ENCODE data around the gene TTC9B.
A peak's percentile ranks its signal among the peaks of the same experiment; 100 is the strongest.

Gene TTC9B

GRCh38 chr19:40217934-40218890 is at the start of gene TTC9B:
Gene TTC9B (minus strand): TSS chr19:40218384. CDS start chr19:40218381, 3 bp downstream.
- no peak within 1 kb of the TSS for H3K4me3 ChIP-seq (ENCODE audit: low read length)
- no peaks in the 10 kb centered on the region for H3K9me3 ChIP-seq (ENCODE audit: control insufficient read depth, low read length)
- H3K27me3 ChIP-seq (replicated peaks; ENCODE audit: control insufficient read depth, insufficient read depth, low read length) = peaks cover 18% of the 10 kb centered on the region
- DNase-seq (ENCODE audit: low read depth) = peak; percentile 53
- no peak within 1 kb of the TSS for H3K9ac ChIP-seq (ENCODE audit: low read length)
- no peaks in the 10 kb centered on the region for H3K36me3 ChIP-seq (ENCODE audit: control insufficient read depth, insufficient read depth, low read length, severe bottlenecking)
- H3K4me1 ChIP-seq (ENCODE audit: control insufficient read depth, insufficient read depth, low read length) = no peaks in the 10 kb centered on the region

DNA sequence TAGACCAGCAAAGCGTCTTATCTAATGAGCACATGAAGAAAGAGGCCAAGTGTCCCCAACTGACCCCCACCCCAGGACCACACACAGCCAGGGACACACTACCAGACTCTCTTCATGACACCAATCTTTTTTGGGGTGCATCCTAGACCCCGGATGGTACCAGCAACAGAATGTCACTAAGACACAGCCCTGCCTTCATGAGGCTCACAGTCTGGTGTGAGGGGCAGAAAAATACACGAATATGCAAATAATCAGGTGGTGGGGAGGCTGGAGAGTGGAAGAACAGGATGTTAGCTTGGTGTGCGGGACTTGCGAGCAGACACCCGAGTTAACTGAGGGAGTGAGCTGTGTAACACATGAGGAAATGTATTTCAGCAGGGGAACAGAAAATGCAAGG is 49.4 kb upstream of the TTC9B start:
- Histone ChIP-seq H3K9ac (ENCODE audit: low read length) (peak overlapping the region; percentile 62), H3K36me3 (ENCODE audit: control insufficient read depth, insufficient read depth, low read length, severe bottlenecking) (peaks cover 32% of the 10 kb centered on the region), H3K27me3 (replicated peaks; ENCODE audit: control insufficient read depth, insufficient read depth, low read length) (no peaks in the 10 kb centered on the region), H3K4me3 (ENCODE audit: low read length) (no peak overlapping the region), H3K4me1 (ENCODE audit: control insufficient read depth, insufficient read depth, low read length) (peaks cover 16% of the 10 kb centered on the region), H3K9me3 (ENCODE audit: control insufficient read depth, low read length) (no peaks in the 10 kb centered on the region)
- DNase-seq (ENCODE audit: low read depth) = no peak

DNA sequence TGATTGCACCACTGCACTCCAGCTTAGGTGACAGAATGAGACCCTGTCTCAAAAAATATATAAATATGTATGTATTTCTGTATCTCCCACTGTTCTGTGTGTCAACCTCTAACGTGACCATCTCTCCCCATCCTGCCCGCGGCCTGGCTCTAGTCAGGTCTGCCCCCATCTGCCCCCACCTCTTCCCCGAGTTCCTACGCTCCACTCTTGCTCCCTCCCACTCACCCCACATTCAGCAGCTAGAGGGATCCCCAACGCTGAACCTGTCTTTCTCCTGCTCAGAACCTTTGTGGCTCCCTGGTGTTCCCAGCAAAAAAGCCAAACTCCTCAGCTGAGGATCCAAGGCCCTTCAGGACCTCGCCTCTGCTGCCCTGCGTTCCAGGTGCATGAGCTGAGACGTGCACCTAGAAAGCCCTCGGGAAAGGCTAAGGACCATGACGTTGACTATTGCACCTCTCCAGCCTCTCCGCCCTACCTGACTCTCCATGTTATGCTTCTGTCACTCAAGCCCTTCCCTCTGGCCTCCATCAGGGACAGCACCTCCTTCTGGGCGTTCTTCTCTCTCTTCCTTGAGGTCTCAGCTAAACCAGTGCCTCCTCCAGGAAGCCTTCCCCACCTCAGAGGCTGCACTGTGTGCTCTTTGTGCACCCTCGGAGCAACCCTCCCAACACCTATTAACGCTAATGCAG is 48.9 kb upstream of the TTC9B start:
- Histone ChIP-seq H3K27me3 (replicated peaks; ENCODE audit: control insufficient read depth, insufficient read depth, low read length) (no peaks in the 10 kb centered on the region), H3K36me3 (ENCODE audit: control insufficient read depth, insufficient read depth, low read length, severe bottlenecking) (peaks cover 32% of the 10 kb centered on the region), H3K9me3 (ENCODE audit: control insufficient read depth, low read length) (no peaks in the 10 kb centered on the region), H3K4me3 (ENCODE audit: low read length) (no peak overlapping the region), H3K4me1 (ENCODE audit: control insufficient read depth, insufficient read depth, low read length) (peaks cover 16% of the 10 kb centered on the region), H3K9ac (ENCODE audit: low read length) (peak overlapping the region; percentile 62)
- DNase-seq (ENCODE audit: low read depth) = no peak

DNA sequence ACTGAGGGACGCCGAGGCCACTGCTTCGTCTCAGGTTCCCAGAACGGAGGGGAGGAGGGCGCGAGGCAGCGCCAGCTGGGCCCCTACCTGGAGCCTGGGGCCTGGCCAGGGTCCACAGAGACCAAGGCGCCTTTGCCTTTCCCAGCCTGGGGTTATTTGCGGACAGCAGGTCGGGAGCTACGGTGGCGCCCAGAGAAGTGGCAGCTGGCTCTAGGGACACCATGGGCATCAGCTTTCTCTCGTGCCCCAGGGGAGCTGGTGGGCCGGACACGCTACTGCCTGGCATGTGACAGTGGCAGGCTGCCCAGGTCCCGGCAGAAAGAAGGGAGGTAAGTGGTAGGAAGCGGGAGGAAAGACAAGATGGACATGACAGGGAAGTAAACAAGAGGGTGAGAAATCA is 47.9 kb upstream of the TTC9B start:
- Histone ChIP-seq H3K36me3 (ENCODE audit: control insufficient read depth, insufficient read depth, low read length, severe bottlenecking) (peaks cover 32% of the 10 kb centered on the region), H3K9ac (ENCODE audit: low read length) (no peak overlapping the region), H3K9me3 (ENCODE audit: control insufficient read depth, low read length) (no peaks in the 10 kb centered on the region), H3K4me3 (ENCODE audit: low read length) (no peak overlapping the region), H3K27me3 (replicated peaks; ENCODE audit: control insufficient read depth, insufficient read depth, low read length) (no peaks in the 10 kb centered on the region), H3K4me1 (ENCODE audit: control insufficient read depth, insufficient read depth, low read length) (peaks cover 16% of the 10 kb centered on the region)
- DNase-seq (ENCODE audit: low read depth) = no peak

- Histone ChIP-seq H3K4me1 (ENCODE audit: control insufficient read depth, insufficient read depth, low read length) (peaks cover 16% of the 10 kb centered on the region), H3K27me3 (replicated peaks; ENCODE audit: control insufficient read depth, insufficient read depth, low read length) (no peaks in the 10 kb centered on the region), H3K4me3 (ENCODE audit: low read length) (no peak overlapping the region), H3K36me3 (ENCODE audit: control insufficient read depth, insufficient read depth, low read length, severe bottlenecking) (peaks cover 32% of the 10 kb centered on the region), H3K9ac (ENCODE audit: low read length) (no peak overlapping the region), H3K9me3 (ENCODE audit: control insufficient read depth, low read length) (no peaks in the 10 kb centered on the region)
- DNase-seq (ENCODE audit: low read depth) = no peak
These were observed 47.5 kb upstream of the TTC9B start for GRCh38 chr19:40265763-40266099.

- no peaks in the 10 kb centered on the region for H3K27me3 ChIP-seq (replicated peaks; ENCODE audit: control insufficient read depth, insufficient read depth, low read length)
- peaks cover 28% of the 10 kb centered on the region for H3K36me3 ChIP-seq (ENCODE audit: control insufficient read depth, insufficient read depth, low read length, severe bottlenecking)
- DNase-seq (ENCODE audit: low read depth) = no peak
- H3K9ac ChIP-seq (ENCODE audit: low read length) = no peak overlapping the region
- H3K9me3 ChIP-seq (ENCODE audit: control insufficient read depth, low read length) = no peaks in the 10 kb centered on the region
- peaks cover 16% of the 10 kb centered on the region for H3K4me1 ChIP-seq (ENCODE audit: control insufficient read depth, insufficient read depth, low read length)
- H3K4me3 ChIP-seq (ENCODE audit: low read length) = no peak overlapping the region
These were observed 47.0 kb upstream of the TTC9B start for GRCh38 chr19:40265055-40265762.

- H3K9ac ChIP-seq (ENCODE audit: low read length) = no peak overlapping the region
- H3K4me3 ChIP-seq (ENCODE audit: low read length) = no peak overlapping the region
- H3K27me3 ChIP-seq (replicated peaks; ENCODE audit: control insufficient read depth, insufficient read depth, low read length) = no peaks in the 10 kb centered on the region
- no peaks in the 10 kb centered on the region for H3K9me3 ChIP-seq (ENCODE audit: control insufficient read depth, low read length)
- no peak for DNase-seq (ENCODE audit: low read depth)
- H3K4me1 ChIP-seq (ENCODE audit: control insufficient read depth, insufficient read depth, low read length) = peaks cover 16% of the 10 kb centered on the region
- H3K36me3 ChIP-seq (ENCODE audit: control insufficient read depth, insufficient read depth, low read length, severe bottlenecking) = peaks cover 23% of the 10 kb centered on the region
These were observed 46.3 kb upstream of the TTC9B start for GRCh38 chr19:40264314-40265054.

- peaks cover 23% of the 10 kb centered on the region for H3K36me3 ChIP-seq (ENCODE audit: control insufficient read depth, insufficient read depth, low read length, severe bottlenecking)
- H3K9me3 ChIP-seq (ENCODE audit: control insufficient read depth, low read length) = no peaks in the 10 kb centered on the region
- H3K4me3 ChIP-seq (ENCODE audit: low read length) = no peak overlapping the region
- no peak for DNase-seq (ENCODE audit: low read depth)
- peaks cover 16% of the 10 kb centered on the region for H3K4me1 ChIP-seq (ENCODE audit: control insufficient read depth, insufficient read depth, low read length)
- no peaks in the 10 kb centered on the region for H3K27me3 ChIP-seq (replicated peaks; ENCODE audit: control insufficient read depth, insufficient read depth, low read length)
- H3K9ac ChIP-seq (ENCODE audit: low read length) = no peak overlapping the region
These were observed 45.5 kb upstream of the TTC9B start for GRCh38 chr19:40263440-40264313.

DNA sequence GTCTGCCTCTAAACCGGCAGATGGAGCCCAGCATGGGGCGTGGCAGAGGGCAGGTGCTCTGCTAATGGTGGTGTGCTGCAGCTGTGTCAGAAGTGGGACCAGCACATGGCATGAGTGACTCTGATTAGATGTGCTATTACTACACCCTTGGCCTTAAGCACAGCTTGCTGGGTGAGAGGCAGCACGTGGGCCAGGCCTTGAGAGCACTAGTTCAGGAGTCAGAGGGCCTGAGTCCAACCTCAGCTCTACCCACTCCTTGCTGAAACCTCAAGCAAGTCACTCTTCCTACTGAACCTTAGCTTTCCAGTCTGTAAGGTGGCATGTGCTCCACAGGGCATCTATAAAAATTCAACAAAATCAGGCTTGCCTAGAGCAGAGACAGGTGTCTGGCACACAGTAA is 44.2 kb upstream of the TTC9B start:
- Histone ChIP-seq H3K4me3 (ENCODE audit: low read length) (no peak overlapping the region), H3K4me1 (ENCODE audit: control insufficient read depth, insufficient read depth, low read length) (peaks cover 3% of the 10 kb centered on the region), H3K9ac (ENCODE audit: low read length) (no peak overlapping the region), H3K9me3 (ENCODE audit: control insufficient read depth, low read length) (no peaks in the 10 kb centered on the region), H3K36me3 (ENCODE audit: control insufficient read depth, insufficient read depth, low read length, severe bottlenecking) (peaks cover 23% of the 10 kb centered on the region), H3K27me3 (replicated peaks; ENCODE audit: control insufficient read depth, insufficient read depth, low read length) (no peaks in the 10 kb centered on the region)
- DNase-seq (ENCODE audit: low read depth) = no peak

- no peak overlapping the region for H3K4me3 ChIP-seq (ENCODE audit: low read length)
- H3K36me3 ChIP-seq (ENCODE audit: control insufficient read depth, insufficient read depth, low read length, severe bottlenecking) = peaks cover 26% of the 10 kb centered on the region
- peaks cover 3% of the 10 kb centered on the region for H3K4me1 ChIP-seq (ENCODE audit: control insufficient read depth, insufficient read depth, low read length)
- H3K9ac ChIP-seq (ENCODE audit: low read length) = no peak overlapping the region
- H3K9me3 ChIP-seq (ENCODE audit: control insufficient read depth, low read length) = no peaks in the 10 kb centered on the region
- H3K27me3 ChIP-seq (replicated peaks; ENCODE audit: control insufficient read depth, insufficient read depth, low read length) = no peaks in the 10 kb centered on the region
- no peak for DNase-seq (ENCODE audit: low read depth)
These were observed 43.4 kb upstream of the TTC9B start for GRCh38 chr19:40261631-40262030.
